GM15510 (cell line): ENCODE data around the gene KRTAP10-4.
"Not testable (repeated sequence)": the region's sequence is repeated elsewhere in the genome, so short reads cannot be mapped to it uniquely, and the experiment has no call there.

ENCODE experiments used
- POLR2A ChIP-seq: IDR thresholded peaks from 3 replicates; pipeline ENCODE4 v1.6.1; 2011; ENCODE audit warnings: borderline replicate concordance; ENCODE audit not compliant: insufficient read length; ENCODE audit errors: extremely low read depth

Gene KRTAP10-4, protein sequence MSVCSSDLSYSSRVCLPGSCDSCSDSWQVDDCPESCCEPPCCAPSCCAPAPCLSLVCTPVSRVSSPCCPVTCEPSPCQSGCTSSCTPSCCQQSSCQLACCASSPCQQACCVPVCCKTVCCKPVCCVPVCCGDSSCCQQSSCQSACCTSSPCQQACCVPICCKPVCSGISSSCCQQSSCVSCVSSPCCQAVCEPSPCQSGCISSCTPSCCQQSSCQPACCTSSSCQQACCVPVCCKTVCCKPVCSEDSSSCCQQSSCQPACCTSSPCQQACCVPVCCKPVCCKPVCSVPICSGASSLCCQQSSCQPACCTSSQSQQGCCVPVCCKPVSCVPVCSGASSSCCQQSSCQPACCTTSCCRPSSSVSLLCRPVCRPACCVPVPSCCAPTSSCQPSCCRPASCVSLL

DNA sequence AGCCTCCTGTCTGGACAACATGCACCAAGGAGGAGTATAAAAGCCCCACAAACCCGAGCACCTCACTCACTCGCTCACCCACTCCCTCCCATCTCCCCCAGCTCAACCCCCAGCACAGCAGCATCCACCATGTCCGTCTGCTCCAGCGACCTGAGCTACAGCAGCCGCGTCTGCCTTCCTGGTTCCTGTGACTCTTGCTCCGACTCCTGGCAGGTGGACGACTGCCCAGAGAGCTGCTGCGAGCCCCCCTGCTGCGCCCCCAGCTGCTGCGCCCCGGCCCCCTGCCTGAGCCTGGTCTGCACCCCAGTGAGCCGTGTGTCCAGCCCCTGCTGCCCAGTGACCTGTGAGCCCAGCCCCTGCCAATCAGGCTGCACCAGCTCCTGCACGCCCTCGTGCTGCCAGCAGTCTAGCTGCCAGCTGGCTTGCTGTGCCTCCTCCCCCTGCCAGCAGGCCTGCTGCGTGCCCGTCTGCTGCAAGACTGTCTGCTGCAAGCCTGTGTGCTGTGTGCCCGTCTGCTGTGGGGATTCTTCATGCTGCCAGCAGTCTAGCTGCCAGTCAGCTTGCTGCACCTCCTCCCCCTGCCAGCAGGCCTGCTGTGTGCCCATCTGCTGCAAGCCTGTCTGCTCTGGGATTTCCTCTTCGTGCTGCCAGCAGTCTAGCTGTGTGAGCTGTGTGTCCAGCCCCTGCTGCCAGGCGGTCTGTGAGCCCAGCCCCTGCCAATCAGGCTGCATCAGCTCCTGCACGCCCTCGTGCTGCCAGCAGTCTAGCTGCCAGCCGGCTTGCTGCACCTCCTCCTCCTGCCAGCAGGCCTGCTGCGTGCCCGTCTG, at the start of gene KRTAP10-4:
Gene KRTAP10-4 (plus strand): TSS at position 100 of the 827 bp plus-strand sequence. CDS start 30 bp downstream, at position 130.
- TF ChIP-seq POLR2A = not testable (repeated sequence)

DNA sequence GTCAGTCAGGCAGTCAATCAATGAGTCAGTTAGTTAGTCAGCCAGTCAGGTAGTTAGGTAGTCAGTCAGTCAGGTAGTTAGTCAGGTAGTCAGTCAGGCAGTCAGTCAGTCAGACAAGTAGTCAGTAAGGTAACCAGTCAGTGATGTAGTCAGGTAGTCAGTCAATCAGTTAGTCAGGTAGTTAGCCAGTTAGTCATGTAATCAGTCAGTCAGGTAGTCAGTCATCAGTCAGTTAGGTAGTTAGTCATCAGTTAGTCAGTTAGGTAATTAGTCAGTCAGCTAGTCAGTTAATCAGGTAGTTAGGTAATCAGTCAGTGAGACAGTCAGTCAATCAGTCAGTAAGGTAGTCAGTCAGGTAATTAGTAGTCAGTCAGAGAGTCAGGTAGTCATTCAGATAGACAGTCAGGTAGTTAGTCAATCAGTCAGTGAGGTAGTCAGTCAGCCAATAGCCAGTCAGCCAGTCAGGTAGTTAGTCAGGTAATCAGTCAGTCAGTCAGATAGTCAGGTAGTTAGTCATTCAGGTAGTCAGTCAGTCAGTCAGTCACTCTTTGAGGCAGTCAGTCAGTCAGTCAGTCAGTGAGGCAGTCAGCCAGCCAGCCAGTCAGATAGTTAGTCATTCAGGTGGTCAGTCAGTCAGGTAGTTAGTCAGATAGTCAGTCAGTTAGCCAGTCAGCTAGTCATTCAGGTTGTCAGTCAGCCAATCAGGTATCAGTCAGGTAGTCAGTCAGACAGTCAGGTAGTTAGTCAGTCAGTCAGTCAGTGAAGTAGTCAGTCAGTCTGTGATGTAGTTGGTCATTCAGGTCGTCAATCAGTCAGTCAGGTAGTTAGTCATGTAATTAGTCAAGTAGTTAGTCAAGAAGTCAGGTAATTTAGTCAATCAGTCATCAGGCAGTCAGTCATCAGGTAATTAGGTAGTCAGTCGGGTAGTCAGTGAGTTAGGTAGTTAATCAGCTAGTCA, 48.8 kb upstream of the KRTAP10-4 start:
- no peak for TF ChIP-seq POLR2A

DNA sequence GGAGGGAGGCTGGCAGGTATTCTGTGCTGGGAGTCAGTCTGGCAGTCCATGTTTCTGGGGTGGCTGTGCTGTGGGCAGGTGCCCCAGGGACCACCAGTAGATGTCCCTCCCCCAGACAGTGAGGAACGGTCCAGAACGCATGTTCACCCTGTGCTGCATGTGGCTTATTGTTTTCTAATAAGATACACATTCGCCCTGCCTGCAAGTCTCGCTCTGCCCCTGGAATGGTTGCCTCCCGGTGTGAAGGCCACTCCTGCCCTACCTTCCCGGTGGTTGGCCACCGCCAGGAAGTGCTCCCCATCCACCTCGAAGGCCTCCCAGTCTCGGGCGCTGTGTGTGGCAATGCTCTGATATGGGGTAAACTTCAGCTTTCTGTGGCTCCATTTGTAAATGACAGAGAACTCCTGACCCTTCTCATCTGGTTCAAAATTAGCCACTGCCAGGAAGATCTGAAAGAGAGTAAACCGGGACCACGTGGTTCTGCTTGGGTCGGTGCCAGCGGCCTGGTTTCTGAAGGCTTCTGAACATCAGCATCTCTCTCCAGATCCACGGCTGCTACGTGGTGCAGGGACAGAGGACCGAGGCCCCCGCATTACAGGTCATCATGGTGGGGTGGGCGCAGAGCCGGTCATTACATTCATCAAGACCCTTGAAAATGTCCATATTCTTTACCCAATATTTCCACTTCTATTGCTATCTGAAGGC, 48.0 kb upstream of the KRTAP10-4 start:
- TF ChIP-seq POLR2A = no peak

DNA sequence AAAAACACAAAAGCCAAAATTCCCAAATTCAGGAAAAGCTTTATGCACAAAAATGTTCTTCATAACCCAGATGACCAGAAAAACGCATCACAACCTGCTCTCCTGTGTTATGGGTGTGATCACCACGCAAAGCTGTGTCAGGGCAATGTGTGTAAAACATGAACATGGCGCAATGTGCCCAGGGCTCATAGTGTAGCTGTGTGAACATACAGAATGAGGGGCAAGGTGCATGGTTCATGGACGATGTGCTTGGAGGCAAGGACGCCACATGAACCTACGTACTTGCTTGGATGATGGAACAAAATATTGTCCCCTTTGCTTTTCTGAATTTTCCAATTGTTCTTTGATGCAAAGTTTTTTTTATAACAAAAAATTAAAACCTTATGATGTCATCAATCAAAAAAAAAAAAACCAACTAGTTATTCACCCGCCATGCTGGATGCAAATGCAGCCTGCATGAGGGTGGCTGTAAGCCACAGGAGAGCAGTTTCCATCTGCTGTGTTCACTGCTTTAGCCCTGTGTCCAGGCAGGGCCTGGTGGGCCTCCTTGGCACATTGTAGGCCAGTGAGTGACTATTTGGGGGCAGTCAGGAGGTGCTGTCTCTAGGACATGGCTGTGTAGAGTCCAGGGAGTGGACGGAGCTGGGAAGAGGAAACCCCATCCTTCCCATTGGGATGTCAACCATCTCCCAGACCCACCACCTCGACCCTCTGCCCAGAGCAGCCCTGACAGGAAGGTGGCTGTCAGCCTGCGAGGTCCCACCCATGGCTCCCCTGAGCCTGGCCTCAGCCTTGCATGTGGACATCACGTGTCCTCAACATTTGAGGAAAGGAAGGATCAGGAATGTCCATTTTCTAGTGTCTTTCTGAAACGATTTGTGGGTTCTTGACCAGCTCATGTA, 47.2 kb upstream of the KRTAP10-4 start:
- TF ChIP-seq POLR2A = no peak

DNA sequence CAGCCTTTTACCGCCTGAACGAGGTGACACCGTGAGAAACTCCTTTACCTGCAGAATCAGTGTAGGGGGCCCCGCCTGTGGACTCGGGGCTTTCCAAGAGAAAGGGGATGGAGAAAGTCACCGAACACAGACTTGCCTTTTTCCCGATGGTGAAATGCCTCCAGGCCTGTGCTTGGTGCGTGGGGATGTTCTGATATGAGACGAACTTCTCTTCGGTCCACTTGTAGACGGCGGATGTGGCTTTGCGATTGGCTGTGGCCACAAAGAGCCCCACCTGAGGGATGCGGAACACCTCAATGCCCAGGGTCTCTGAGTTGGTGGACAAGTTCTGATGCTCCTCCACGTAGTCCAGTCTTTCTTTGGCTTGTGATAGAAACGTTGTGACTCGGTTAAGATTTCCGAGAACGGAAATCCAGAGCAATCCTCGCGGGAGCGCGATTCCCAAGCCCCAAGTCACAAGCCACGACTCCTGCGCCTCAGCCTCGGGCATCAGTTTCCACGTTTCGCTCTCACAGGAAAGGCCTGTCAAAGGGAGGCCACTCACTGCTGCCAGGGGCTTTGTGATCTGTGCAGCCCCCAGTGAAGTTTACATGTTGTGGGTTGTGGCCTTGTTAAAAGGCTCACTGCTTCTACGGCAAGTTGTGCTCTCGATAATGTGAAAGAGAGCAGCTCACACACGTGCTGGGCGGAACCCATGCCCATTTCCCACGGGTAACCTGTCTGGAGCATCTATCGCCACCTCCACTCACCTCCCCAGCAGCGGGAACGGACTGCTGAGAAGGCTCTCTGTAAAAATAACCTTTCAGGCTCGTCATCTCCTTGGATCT, 46.2 kb upstream of the KRTAP10-4 start:
- no peak for TF ChIP-seq POLR2A

DNA sequence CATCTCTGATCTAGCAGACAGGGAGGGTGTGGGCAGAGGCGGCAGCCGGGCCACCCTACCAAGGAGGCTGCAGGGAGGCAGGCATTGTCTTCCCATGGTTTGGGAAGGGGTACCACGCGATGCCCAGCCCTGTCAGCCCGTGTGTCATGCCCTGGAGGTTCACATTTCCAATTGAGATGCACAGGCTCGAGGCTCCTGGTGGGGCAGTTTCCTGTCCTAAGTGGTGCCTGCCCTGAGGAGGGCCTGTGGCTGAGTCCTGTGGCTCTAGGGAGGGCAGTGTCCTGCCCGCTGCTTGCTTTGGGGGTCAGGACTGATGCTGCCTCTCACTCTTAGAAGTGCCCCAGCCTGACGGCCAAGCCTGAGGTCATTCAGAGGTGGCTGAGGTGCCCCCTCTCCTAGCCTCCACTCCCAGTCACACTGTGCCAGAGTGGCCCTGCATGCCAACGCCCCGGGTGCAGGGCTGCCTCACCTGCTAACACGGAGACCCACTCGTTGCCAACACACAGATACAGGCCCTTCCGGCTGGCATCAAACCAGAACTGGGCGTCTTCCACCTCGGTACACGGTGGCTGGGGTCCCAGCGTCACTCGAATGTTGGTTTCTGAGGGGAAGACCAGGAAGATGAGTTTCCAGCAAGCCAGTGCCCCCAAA, 45.4 kb upstream of the KRTAP10-4 start:
- no peak for TF ChIP-seq POLR2A

DNA sequence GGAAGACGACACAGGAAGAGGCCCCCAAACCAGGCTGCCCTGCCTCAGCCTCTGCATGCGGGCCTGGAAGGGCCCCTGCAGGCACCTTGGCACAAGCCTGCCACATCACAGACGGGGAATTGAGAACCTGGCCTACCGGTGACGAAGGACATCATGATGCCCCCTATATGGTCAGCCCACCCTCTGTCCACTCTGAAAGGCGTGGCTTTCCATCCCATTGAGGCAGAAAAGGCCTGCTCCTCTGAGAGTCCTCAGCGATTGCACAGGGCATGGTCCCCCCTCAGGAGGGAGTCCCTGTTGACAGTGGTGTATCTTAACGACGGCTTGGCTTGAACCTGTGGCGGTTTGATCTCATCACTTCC, 44.9 kb upstream of the KRTAP10-4 start:
- no peak for TF ChIP-seq POLR2A

DNA sequence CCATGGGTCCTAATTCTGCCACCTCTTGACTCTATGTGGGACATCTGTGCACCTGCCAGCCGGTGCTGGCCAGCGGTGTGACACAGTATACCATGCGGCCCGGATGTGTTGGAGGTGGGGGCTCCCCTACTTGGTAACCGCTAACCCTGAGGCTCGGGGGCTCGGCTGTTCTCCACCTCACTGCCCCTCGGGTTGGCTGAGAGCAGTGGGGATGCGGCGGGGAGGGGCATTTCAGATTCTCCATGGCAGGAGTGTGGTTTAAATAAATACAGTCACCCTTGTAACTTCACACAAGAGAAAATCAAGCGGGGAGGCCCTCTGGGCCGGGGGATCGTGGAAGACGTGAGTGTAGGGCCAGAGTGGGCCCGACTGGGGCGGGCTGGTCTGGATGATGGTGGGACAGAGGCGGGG, 44.5 kb upstream of the KRTAP10-4 start:
- TF ChIP-seq POLR2A = no peak

DNA sequence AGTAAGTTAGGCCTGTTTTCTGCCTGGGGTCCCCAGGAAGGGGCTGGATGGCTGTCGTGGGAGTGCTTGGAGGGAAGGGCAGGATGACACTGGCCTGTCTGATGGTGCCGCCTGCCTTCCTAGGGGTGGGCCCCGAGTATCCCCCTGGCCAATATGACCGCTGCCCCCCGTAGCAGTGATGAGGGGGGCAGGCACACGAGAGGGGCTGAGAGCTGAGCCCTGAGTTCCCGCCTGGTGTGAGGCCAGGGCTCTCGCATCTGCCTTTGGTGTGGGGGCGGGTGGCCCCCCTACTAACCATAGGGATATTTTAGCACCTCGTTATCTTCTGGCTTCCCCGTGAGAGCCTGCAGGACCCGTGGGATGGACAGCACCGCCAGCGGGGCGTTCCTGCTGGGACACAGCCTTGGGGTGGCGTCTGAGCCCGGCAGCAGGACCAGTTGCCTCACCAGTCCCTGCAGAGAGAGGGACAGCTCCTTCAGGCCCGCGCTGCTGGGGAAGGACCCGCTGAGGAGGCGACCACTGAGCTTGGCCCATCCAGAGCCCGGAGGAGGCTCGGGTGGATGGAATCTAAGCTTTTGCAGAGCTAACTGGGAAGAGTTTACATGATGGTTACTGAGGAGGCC, 43.9 kb upstream of the KRTAP10-4 start:
- TF ChIP-seq POLR2A = no peak

DNA sequence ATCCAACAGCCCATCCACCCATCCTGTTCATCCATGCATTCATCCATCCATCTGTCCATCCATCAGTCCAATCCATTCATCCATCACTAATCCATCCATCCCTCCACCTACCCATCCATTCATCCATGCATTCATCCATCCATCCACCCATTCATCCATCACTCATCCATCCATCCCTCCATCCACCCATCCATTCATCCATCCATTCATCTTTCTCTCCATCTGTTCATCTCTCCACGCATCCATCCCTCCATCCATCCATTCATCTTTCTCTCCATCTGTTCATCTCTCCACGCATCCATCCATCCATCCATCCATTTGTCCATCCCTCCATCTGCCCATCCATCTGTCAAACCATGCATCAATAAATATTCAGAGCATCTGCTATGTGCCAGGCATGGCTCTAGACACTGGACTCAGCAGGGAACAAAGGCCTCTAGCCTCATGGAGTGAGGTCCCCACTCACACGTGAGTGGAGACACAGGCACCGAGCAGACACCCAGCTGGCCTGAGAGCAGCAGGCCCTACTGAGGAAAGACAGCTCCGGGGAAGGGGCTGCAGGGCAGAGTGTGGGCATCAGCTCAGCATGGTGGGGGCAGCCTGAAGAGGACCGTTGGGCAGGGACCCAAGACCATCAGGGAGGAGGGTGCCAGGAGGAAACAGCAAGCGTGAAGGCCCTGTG, 43.2 kb upstream of the KRTAP10-4 start:
- TF ChIP-seq POLR2A = no peak
